GM19238 (cell line): ENCODE data around the gene SMARCC1.

ENCODE experiments used
- DNase-seq: peaks from one replicate; pipeline ENCODE4 v3.0.0; 2011; ENCODE audit warnings: low spot score; ENCODE audit not compliant: insufficient read length

Gene SMARCC1

DNA sequence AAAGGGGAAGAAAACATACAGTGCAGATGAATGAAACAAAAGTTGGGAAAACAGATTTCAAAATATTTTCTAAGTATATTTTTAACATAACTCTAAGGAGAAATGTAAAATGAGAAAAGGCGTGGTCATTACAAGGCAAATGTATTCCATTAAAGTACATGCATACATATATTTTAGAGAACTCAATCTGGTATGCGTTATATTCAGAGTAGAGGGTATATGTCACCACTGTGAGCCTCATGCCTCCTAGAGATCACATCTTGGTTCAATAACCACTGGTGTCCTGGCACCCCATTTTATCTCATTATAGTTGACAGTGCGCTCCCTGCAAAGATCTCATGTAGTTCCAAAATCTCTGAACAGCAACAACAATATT lies 77.5 kb downstream of the SMARCC1 start:
- no peak for DNase-seq

DNA sequence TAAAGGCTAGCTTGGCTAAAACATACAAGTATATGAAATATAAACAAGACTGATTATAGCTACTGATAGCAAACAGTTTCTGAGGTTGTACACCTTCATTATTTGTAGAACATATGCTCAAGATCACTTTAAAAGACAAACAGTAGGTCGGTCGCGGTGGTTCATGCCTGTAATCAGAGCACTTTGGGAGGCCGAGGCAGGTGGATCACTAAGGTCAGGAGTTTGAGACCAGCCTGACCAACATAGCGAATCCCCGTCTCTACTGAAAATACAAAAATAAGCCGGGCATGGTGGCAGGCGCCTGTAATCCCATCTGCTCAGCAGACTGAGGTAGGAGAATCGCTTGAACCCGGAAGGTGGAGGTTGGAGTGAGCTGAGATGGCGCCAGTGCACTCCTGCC lies 80.3 kb downstream of the SMARCC1 start:
- DNase-seq: no peak

DNA sequence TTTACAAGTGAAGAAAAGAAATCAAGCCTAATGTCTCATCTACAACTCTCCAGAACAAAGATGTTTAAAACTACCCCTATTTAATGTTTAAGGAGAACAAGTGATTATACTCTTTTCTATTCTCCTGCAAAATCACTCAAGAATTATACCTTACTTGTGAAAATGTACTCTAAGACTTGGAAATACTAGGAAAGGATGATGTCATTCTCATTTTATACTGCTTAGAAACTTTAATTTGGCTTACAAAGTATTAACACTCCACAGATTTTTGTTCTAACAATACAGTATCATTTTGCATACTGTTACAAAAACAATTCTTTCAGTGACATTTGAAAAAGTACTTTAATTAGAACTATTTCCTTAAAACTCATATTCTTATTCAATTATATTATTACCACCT lies 89.5 kb downstream of the SMARCC1 start:
- DNase-seq: no peak

DNA sequence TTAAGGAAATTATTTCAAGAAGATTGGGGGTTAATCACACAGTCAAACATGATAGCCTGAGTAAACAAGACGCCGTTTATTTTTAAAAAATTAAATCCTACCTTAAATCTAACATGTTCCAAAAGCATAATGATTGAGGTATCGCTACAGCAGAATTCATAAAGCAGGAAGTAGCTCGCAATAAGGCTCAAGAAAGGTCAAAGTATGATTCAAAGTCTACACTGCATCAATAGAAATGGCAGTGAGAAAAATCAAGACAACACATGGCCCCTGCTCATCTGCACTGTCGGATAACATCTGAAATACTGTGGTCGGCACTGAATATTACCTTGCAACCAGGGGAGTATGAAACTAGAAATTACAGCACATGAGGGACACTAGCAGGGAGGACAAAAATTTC lies 93.2 kb downstream of the SMARCC1 start:
- DNase-seq: no peak

DNA sequence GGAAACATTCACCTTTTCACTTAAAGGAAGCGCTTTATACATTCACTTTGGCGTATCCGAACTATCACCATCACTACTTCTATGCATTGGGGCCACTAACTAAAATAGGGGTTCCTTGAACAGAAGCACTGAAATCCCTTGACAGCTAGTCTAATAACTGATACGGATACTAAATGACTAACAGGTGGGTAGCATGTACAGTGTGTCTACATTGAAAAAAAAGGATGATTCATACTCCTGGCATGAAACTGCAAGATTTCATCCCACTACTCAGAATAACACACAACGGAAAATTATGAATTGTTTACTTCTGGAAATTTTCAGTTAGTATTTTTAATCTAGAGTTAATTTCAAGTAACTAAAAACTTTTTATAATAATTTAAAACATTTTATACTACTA lies 96.7 kb downstream of the SMARCC1 start:
- DNase-seq: no peak

DNA sequence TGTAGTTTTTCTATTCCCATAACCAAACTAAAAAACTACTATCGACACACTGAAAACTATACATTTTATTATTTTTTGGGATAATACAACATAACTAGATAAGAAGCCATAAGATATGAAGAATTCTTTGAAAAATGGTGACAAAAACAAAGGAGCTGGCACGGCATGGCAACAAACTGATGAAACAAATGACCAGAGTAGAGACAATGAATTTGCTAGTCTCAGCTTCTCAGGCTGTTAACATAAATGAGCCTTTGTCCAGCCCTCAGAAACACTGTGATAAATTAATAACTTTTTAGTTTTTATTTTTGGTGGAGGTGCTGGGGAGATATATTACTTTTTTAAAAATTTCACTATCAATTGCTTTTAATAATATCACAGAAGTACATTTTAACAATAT lies 100.7 kb downstream of the SMARCC1 start:
- DNase-seq: no peak

DNA sequence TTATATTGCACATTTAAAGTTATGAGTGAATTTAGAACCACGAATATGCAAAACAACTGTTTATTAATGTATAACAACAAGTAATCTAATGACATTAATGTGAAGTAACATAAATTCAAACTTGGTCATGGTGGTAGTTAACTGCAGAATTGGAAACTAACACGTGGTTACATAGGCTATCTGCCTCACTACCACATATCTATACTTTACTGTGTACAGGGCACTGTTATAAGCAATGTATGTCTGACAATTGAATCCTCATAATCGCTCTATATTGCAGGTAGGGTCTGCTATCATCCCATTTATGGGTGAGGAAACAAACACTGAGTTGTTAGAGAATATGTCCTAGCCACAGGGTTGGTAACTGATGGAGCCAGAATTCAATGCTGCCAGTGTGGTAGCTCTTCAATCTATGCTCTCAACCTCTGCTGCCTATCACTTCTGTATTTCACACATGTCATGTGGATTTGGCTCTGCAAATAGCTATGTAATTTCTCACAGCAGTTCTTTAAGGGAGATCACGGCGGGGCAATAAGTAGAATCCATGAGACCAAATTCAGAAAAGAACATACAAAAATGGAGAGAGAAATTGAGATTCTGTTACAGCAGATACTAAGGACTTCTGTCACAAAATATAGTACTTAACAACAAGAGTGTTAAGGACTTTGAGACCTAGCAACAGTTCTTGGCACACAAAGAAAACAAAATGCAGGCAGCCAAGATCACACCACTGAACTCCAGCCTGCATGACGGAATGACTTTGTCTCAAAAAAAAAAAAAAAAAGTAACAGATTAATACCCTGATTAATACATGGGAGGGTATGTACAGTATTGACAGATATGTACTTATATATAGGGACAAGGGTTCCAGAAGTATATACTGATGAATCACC lies 103.0 kb downstream of the SMARCC1 start:
- DNase-seq: no peak

DNA sequence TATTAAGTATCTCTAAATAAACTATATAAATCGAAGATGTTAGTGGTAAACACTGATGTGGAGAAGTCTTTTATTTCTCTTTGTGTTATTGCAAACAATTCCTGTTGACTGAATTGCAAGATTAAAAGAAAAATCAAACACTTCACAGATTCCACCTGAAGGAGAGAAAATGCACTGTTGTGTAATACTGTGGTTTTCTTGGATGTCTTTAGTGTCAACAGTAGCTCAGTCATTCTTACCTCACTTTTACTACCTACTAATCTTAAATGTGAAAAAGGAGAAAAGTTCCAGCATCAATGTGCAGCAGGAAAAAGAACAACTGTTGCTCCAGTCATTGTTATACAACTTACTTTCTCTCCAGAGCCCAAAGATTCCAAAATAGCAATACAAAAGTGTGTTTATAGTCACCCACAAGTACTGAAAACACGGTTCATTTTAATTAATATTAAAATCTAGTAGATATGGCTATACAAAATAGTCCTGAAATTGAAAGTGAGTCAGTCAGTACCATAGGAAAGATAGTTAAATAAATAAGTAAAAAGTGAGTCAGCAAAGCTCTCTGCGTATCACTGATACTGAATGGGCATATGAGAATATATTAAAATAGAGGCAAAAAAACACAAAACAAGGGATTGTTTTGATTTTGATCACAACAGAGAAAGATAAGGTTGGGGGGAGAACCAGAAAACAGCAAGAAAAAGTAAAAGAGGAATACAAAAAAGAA lies 112.5 kb downstream of the SMARCC1 start:
- DNase-seq: no peak

DNA sequence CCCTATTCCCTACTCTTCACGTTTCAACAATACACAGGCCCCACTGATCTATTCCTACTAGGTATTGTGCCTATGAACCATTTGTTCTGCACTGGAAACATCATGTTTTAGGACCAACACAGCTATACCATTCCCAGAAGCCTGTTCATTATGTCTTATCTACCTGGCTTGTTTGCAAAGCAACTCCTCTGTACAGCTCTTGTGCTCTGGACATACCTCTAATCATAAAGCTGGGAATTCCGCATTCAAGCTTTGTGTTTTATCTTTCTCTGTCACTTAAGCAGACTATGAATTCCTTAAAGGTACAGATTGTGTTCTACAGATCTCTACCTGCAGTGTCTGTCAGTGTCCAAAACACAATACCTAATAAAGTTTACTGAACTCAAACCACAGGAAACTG lies 115.6 kb downstream of the SMARCC1 start:
- no peak for DNase-seq

DNA sequence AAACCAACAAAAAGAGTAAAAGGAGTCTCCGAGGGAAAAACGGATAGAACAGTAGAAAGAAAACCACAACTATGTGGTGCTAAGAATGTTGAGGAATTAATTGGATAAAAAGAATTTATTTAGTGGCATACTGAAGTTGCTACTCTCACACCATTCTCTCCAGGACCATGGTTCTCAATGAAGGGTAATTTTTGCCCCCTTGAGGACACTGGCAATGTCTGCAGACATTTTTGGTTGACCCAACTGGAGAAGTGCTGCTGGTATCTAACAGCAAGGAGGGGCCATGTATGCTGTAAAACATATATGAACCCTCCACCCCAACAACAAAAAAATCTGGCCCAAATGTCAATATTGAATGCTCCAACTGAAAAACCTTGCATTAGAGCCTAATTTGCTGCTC lies 117.2 kb downstream of the SMARCC1 start:
- DNase-seq: peak; percentile 2

DNA sequence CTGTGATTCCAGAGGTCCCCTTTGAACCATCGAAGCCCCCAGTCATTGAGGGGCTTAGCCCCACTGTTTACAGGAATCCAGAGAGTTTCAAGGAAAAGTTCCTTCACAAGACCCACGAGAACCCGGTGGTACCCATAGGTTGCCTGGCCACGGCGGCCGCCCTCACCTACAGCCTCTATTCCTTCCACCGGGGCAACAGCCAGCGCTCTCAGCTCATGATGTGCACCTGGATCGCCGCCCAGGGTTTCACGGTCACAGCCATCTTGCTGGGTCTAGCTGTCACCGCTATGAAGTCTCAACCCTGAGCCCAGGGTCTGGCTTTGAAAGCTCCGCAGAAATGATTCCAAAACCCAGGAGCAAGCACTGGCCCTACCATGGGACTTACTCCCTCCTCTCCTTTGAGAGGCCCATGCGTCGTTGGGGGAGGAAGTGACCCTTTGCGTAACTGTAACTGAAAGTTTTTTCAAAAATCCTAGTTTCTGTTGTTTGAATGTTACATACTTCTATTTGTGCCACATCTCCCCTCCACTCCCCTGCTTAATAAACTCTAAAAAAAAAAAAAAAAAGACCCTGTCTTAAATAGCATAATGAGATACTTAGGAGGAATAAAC lies 118.0 kb downstream of the SMARCC1 start:
- no peak for DNase-seq

DNA sequence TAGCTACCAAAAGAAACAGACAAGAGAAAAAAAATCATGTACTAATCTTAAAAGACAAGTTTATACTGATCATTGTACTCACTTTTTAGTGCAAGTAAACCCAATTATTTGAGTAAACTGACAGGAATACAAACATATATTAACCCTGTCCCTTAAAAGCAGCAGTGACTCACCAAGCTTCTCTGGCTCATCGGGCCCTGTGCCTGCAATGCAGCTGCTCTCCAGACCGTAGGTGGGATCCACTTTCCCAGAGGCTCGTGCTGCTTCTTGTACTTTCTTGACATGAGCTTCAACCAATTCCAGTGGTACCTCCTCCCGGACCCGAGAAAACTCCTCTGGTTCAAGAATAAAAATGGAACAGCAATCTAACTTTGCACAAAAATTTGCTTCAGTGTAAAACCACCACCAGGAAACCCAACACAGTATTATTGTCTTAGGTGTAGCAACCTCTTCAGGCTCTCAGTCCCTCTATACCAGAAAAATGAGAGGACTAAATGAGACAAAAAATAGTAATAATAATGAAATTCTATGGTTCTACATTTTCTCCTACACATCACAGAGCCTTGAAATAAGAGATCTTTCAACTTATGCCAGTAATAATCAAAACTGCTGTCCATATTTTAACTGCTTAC lies 120.5 kb downstream of the SMARCC1 start:
- no peak for DNase-seq

DNA sequence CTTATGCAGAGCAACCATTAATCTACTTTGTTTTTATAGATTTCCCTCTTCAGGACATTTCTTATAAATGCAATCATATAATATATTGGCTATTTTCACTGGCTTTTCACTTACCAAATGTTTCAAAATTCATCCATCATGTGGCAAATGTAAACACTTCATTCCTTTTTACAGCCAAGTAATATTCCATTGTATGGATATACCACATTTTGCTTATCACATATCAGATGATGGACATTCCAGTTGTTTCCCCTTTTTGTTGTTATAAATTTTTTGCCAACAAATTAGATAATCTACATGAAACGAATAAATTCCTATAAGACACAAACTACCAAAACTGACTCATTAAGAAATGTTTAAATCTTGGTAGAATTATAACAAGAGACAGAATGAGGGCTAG lies 123.2 kb downstream of the SMARCC1 start:
- DNase-seq: no peak

DNA sequence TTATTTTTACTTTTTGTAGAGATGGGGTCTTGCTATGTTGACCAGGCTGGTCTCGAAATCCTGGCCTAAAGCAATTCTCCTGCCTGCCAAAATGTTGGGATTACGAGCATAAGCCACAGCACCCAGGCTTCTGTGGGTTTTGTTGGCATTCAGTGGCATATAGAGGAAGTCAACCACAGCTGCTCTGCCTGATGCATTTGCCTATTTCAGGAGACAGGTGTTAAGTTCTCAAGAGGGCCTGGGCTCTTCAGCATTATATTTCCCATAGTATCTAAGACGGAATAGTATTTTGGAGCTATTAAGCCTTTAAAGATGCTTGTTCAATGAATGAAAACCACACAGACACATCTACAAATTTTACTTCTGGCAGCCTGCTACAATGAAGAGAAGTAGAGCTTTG lies 129.6 kb downstream of the SMARCC1 start:
- no peak for DNase-seq

DNA sequence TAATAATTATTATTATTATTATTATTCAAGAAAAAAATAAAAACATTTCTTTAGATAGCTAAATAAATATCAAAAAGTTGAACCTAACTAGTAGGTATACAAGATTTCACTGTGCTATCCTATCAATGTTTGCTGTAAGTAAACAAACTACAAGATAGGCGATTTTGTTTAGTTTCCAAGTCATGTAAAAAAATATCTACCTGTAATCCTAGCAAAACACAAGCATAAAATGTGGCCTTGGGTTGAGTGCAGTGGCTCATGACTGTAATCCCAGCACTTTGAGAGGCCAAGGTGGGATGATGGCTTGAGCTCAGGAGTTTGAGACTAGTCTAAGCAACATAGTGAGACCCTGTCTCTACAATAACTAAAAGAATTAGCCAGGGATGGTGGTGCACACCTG lies 131.4 kb downstream of the SMARCC1 start:
- DNase-seq: no peak

DNA sequence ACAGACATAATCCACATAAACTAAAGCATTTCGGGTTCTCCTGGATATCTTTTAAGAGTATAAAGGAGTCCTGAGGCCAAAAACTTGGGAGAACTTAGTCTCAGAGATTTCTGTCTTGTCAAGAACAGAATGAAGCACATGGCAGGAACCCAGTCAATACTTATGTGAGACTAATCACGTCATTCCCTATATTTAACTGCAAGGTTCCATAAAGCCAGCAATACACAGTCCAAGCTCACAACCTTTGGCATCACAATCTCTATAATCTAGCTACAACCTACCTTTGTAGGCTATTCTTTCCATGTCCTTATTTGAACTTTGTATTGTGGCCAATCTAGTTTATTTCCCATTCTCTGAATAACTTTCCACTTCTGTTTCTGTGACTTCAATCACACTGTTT lies 134.1 kb downstream of the SMARCC1 start:
- no peak for DNase-seq

DNA sequence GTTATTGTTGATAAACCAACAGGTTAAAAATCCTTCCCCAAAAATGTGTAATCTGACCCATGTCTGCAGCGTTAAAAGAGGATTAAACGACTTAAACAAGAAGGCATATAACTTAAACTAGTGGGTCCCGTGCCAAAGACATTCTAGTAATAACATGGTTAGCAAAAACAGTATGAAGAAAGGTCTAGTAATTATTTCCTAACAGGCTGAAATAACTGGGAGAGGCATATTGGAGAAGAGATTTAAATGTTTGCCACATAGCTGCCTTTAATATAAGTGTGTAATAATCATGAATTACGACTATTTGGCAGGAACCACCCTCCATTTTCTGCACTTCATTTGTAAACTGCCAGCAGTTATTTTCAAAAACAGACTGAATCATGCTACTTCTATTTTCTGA lies 135.3 kb downstream of the SMARCC1 start:
- DNase-seq: no peak

DNA sequence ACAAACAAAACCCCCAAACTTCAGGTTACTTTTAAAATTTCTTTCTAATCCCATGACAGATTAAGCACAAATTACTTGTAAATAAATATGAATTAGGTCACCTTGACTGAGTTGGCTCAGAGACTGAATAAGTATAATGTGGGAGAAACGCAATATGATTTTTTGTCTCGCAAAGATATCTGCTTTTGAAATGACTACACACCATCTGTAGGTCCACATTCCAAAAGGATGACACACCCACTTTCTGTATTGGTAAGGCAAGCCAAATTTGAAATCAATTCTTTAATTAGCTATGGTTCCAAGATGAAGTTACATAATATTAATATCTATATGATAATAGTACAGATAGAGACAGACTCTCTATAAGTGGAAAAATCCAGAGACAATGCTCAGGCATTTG lies 136.1 kb downstream of the SMARCC1 start:
- no peak for DNase-seq

DNA sequence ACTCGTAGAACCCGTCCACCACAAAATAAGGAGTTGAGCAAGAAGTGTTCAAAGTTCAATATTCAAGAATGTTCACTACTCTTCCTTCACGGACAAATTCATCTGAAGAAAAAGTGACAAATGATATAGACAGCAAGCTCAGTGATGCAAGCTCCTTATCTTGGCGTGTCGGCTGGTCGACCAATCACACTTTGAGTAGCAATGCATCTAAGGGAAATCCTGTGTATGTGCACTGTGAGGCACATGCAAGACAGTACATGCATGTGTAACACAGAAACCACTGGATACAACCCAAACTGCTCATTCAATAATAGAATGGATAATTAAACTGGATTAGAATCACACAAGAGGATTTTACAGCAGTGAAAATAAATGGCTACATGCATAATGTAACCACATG lies 138.6 kb downstream of the SMARCC1 start:
- no peak for DNase-seq

DNA sequence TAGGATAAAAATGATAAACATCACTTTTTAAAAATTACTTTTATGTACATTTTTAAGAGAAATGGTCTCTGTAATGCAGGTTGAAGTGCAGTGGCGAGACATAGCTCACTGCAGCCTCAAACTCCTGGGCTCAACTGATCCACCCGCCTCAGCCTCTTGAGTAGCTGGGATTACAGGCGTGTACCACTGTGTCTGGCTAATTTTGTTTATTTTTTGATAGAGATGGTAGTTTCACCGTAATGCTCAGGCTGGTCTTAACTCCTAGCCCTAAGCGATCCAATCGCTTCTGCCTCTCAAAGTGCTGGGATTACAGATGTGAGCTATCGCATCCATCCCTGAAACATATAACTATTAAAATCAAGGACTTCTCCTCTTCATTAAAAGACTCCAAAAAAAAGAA lies 140.0 kb downstream of the SMARCC1 start:
- no peak for DNase-seq

DNA sequence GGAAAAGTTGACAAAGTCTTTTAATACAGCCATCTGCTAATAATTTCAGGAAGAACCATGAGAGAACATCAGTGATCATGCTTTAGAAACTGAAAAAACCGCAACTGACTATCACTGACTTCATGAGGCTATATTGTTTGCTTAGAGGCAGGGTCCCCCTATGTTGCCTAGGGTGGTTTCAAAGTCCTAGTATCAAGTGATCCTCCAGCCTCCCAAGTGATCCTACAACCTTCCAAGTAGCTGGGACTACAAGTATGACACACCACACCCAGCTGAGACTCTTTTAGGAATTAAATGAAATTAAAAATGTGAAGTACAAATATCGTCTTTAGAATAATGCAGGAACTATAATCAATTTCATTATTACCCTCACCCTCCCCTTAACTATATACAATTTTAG lies 144.8 kb downstream of the SMARCC1 start:
- no peak for DNase-seq

DNA sequence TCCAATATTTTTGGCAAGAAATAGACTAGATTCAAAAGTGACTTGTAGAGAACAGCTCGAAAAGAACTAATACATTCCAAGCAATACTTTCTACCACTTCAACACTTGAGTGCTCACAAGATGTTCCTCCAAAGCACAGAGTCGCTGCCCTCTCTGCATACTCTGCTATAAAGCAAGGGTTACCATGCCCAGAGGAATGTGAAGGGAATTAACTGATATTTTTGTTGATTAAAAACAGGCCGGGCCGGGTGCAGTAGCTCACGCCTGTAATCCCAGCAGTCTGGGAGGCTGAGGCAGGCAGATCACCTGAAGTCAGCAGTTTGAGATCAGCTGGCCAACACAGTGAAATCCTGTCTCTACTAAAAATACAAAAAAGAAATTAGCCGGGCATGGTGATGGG lies 145.5 kb downstream of the SMARCC1 start:
- DNase-seq: no peak
